ENCODE measurements around the gene PAN3. TPM values are rescaled to one million over a fixed set of nuclear protein-coding genes. Genes with fewer than 3 reads are reported as not detected.

PAN3 gene
- total RNA-seq, 1 experiment from 2014 or later: 14.1 TPM

GRCh38 chr13:28283600-28283999, 145.3 kb downstream of the PAN3 start:
- no peak for DNase-seq (ENCODE audit: low read depth)

DNA sequence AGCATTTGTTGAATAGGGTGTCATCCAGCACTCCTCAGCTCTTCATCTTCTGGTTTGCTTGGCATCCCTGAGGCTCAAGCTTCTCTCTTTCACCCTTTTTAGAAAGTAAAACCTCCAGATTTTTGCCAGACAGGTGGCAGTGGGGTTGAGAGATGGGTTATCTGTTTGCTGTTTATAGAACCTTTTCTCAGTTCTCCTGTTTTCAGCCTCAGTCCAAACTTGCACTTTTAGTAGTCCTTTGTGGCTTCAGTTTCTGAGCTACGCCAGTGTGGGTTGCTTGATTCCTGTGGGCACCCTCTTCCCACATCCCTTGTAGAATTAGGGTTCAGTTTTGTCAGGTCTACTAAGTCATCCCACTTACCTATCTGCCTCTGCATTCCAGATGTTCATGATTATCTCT, 147.9 kb downstream of the PAN3 start:
- no peak for DNase-seq (ENCODE audit: low read depth)

- DNase-seq (ENCODE audit: low read depth): no peak
Measured at GRCh38 chr13:28297341-28297740, 159.0 kb downstream of the PAN3 start.

DNA sequence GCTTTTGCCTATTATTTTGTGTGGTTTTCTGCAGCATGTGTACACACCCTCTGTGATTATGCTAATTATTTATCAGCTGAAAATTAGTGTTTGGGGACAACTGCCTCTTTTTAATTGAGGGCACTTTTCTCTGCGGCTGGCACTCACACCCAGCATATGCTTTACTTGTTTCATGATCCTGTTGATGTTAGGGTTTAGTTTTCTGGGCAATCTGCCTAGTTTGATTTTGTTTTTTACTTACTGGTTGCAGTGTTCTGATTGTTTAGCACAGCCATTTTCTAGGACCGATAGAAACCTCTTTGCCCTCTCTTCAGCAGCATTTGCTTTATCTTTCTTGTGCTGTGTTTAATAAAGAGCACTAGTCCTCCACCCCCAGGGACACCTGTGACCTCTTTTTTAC, 161.6 kb downstream of the PAN3 start:
- DNase-seq (ENCODE audit: low read depth): no peak

DNA sequence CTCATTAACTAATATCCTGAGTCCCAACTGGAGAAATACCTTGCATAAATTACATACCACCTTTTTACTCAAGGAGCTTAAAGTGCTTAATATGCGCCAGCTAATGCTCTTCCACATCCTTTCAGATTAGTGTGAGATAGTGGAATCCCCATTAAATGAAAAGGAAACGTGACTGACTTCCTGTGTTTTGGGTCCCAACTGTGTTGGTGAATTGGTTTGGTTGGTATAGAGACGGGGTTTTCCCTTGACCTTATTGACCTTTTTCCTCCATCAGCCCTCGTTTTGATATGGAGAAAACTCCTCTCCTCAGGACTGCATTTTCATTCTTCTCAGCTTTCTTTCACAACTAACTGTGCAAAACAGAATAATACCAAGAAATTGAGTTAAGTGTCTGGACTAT, 163.5 kb downstream of the PAN3 start:
- DNase-seq (ENCODE audit: low read depth): no peak

DNA sequence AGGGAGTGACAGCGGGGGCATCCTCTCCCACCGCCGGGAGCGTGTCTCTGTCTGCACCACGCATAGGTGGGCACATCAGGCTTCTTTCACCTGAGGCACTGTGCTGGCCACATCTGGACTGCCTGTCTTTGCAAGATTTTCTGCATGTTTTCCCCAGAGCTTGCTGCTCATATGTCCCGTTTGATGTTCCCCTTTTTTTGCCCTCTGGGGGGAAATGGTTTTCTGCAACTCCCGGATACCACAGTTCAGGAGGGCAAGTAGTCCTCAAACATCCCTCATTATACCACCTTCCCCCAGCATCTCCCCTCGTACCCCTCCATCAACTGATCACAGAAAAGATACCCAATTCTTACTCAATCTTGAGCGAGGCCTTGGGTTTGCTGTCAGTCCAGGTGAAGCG, 168.0 kb downstream of the PAN3 start:
- DNase-seq (ENCODE audit: low read depth): no peak

GRCh38 chr13:28313579-28313978, 175.2 kb downstream of the PAN3 start:
- peak; percentile 10 for DNase-seq (ENCODE audit: low read depth)

DNA sequence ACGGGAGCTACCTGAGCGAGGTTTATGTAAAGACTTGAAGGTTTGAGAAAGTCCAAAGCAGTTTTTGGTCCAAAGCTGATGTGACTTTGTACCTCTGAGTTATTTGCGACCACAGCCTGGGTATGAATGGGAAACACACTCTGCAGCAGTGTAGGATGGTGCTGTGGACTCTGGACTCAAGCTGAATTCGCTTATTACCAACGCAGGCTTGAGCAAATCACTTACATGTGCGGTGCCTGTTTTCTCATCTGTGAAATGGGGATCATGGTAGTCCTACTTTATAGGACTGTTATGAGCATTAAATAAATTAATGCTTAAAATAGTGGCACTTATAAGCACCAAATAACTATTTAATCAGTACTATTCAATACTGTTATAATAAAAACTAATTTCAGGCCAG, 176.5 kb downstream of the PAN3 start:
- DNase-seq (ENCODE audit: low read depth): no peak

DNA sequence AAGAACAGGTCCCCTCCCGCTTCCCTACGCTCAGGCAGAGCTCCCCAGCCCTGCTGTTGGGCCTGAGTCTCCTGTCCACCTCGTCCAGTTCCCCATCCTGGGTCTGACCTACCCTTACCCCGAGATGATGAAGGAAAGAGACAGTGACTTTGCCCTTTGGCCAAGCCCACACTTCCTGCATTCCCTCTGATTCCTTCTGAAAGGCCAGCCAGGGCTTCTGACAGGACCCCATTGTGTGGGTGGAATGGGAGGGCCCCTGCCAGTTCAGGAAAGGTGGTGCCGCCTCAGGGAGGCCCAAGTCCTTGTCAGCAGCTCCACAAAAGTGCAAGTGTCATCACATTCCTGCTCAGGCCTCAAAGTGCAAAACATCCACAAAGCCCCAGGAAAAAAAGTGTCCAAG, 177.8 kb downstream of the PAN3 start:
- no peak for DNase-seq (ENCODE audit: low read depth)

DNA sequence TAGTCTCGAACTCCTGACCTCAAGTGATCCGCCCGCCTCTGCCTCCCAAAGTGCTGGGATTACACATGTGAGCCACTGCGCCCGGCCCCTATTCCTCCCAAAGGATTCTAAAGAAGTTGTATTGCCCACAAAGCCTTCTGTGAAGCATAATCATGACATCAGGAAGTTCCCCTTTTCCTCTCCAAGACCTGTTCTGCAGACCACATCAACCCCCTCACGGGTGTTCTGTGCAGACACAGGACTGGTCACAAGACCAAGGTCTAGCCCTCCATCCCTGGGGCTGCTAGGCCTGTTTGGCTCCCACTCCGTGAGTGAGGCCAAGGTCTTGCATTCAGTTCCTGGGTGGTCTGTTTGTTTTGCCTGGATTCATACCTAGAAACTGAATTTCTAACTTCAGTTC, 178.5 kb downstream of the PAN3 start:
- DNase-seq (ENCODE audit: low read depth): no peak

DNA sequence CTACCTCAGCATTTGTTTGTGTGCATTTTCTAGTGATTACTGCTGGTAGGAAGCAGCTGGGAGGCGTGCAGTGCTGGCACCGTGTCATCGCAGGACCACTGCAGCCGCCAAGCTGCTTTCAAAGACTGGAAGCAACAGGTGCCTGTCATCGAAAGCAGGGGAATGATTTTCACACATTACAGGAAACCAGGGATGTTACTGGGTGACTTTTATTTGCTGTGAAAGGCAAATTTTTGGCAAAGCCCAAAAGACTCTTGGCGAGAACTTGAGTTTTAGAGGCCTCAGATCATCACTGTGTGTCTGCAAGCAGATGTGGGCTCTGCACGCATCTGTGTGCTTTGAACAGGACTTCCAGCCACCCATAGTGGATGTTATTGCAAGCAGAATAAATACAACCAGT, 180.2 kb downstream of the PAN3 start:
- no peak for DNase-seq (ENCODE audit: low read depth)

DNA sequence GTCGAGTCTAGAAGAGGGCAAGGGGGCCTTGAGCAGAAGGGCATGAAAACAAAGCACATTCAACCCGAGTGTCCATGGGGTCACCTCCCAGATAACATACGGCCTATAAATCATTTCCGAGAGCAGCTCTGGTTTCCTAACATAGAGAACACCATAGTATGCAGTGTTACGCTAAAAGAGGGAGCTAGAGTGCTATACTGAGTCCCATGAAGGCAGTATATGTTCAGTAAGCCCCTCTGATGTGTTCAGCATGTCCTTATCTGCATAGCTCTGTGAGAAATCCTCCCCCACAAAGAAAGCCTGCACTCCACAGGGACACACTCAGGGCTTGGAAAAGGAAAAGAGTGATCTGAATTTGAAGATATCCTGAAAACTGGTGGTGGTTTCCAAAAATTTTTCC, 181.2 kb downstream of the PAN3 start:
- no peak for DNase-seq (ENCODE audit: low read depth)

- no peak for DNase-seq (ENCODE audit: low read depth)
Measured at GRCh38 chr13:28320209-28320608, 181.9 kb downstream of the PAN3 start.

DNA sequence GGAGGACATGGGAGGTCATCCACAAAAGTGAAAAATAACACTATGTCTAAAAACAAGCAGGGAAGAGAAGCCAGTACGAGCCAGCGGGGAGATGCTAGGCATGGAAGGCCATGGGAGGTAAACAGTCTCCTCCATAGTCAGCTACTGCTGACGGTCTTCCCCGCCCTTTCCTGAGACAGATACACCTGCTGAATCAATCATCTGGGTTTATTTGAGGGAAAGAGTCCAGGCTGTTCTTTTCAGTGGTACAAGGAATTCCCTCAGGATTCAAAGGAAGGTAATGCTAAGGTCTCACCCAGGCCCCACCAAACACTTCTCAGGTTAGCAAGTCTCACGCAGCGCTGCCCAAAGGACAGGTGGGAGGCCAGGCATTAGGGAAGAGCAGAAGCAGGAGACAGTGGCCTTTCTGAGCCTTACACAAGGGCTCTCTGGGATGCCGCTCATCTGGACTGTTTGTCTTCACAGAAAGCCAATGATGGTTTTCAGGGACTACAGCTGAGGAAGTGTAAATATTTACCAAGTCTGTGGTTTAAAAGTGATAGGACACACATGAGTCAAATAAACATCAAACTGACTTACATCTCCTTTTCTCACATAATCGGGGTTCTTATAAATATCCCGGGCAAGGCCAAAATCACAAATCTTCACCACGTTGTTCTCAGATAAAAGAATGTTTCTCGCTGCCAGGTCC, 182.7 kb downstream of the PAN3 start:
- DNase-seq (ENCODE audit: low read depth): no peak

- DNase-seq (ENCODE audit: low read depth): no peak
Measured at GRCh38 chr13:28321756-28322155, 183.4 kb downstream of the PAN3 start.

DNA sequence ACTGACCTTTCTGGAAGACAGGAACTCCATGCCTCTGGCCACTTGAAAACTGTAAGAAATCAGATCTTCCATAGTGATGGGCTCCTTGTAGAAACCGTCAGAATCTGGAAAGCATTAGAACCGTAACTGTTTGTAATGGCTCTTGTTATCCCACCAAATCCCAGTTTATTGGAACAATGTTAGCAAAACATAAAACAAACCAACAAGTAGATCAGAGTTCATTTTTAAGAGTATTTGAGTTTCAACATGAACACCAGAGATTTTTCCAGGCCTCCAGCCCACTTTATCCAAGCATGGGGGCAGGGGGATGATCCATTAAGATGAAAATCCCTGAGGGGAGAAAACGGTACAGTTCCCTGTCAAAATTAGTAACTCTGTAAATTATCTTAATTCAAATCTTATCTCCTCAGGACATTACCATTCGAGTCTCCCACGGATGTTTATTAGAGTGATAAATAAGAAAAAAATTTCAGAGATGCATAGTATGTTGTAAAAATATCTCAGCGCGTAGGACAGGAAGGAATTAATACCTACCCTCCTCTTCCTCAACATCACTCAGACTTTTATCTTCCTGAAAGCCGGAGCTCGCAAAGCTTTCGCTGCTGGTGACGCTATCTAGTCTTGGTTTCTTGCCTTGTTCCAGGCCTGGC, 184.0 kb downstream of the PAN3 start:
- DNase-seq (ENCODE audit: low read depth): no peak

DNA sequence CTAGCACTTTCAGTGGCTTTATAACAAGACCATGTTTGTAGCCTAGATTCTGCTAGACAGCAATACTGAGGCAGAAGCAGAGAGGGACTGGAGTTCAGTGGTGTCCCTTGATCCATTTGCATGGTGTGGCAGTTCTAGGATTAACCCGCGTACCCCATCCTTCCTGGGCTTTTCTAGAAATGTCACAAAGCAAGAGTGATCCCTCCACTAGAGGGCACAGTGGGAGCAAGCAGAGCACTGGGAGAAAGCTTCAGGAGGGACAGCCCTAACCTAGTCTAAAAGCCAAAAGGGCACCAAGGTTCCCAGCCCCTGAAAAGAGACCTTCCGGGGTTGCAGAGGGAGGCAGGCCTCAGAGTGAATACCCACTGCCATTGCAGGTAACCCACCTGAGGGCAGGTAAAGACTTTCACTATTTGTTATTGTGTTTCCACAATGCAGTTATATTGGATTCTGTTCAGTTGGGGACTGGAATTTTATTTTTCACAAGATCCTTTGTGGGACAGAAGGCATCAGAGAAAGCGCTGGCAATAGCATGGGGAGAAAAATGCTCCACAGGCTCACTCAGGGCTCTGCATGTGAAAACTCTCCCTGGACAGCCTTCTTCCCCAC, 185.9 kb downstream of the PAN3 start:
- peak; percentile 60 for DNase-seq (ENCODE audit: low read depth)

GRCh38 chr13:28325022-28325421, 186.7 kb downstream of the PAN3 start:
- no peak for DNase-seq (ENCODE audit: low read depth)

DNA sequence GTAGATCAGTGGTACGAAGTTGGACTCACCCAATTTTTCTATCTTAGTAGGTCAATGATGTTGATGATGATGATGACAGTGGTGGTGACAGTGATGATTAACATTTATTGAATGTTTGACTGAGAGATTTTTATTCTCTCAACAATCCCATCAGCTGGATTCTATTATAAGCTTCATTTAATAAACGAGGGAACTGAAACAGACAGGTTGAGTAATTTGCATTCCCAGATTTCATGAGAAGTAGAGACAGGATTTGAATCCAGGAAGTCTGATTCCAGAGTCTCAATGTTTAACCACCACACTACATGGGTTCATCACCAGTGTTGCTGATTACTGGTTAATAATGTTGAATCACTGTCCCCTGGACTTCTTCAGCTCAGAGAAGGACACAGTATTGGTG, 187.7 kb downstream of the PAN3 start:
- DNase-seq (ENCODE audit: low read depth): no peak

- DNase-seq (ENCODE audit: low read depth): no peak
Measured at GRCh38 chr13:28327373-28328270, 189.3 kb downstream of the PAN3 start.

- no peak for DNase-seq (ENCODE audit: low read depth)
Measured at GRCh38 chr13:28328271-28328607, 189.9 kb downstream of the PAN3 start.
